SK-N-SH treated with all-trans-retinoic acid at 6 μM for 48 hours (cell line): Measurements from ENCODE around the gene OSBPL3.

Experiments
- ATAC-seq: fragments of 200-7000 bp; cut with Tn5 transposase; 3 replicates; pipeline ENCODE4 v1.9.1; 2020; ENCODE audit warnings: mild to moderate bottlenecking, moderate library complexity
- ARNTL ChIP-seq: fragments of 450-650 bp; formaldehyde crosslinking; IDR thresholded peaks from 2 replicates; pipeline ENCODE4 v1.5.0; 2020; ENCODE audit warnings: low read depth, mild to moderate bottlenecking, moderate library complexity, borderline replicate concordance
- BACH2 ChIP-seq: fragments of 250-450 bp; sonication (Bioruptor Pico); IDR thresholded peaks from 2 replicates; pipeline ENCODE4 v1.9.0; 2021; ENCODE audit warnings: mild to moderate bottlenecking, borderline replicate concordance
- CREB5 ChIP-seq: fragments of 250-450 bp; sonication (Bioruptor Pico); IDR thresholded peaks from 2 replicates; pipeline ENCODE4 v1.5.1; 2020; ENCODE audit warnings: low read depth, mild to moderate bottlenecking, moderate library complexity
- CSDC2 ChIP-seq: fragments of 250-450 bp; sonication (Bioruptor Pico); IDR thresholded peaks from 2 replicates; pipeline ENCODE4 v1.5.0; 2020; ENCODE audit warnings: mild to moderate bottlenecking, moderate library complexity
- CSRNP3 ChIP-seq: fragments of 250-450 bp; sonication (Bioruptor Pico); IDR thresholded peaks from 2 replicates; pipeline ENCODE4 v1.5.1; 2021; ENCODE audit warnings: mild to moderate bottlenecking, moderate library complexity
- ESRRG ChIP-seq: fragments of 250-450 bp; sonication (Bioruptor Pico); IDR thresholded peaks from 2 replicates; pipeline ENCODE4 v1.6.1; 2021; ENCODE audit warnings: mild to moderate bottlenecking
- GLIS3 ChIP-seq: fragments of 250-450 bp; sonication (Bioruptor Pico); IDR thresholded peaks from 2 replicates; pipeline ENCODE4 v1.5.0; 2020; ENCODE audit warnings: mild to moderate bottlenecking, moderate library complexity
- ISL1 ChIP-seq: fragments of 250-450 bp; sonication (Bioruptor Pico); IDR thresholded peaks from 2 replicates; pipeline ENCODE4 v2.1.2; 2022; ENCODE audit warnings: mild to moderate bottlenecking, moderate library complexity
- OSR1 ChIP-seq: fragments of 250-450 bp; sonication (Bioruptor Pico); IDR thresholded peaks from 2 replicates; pipeline ENCODE4 v1.8.0; 2022; ENCODE audit warnings: moderate library complexity, mild to moderate bottlenecking, inconsistent platforms
- PATZ1 ChIP-seq: fragments of 250-450 bp; sonication (Bioruptor Pico); IDR thresholded peaks from 2 replicates; pipeline ENCODE4 v1.8.0; 2020; ENCODE audit warnings: mild to moderate bottlenecking, moderate library complexity, borderline replicate concordance
- POU6F1 ChIP-seq: fragments of 250-450 bp; sonication (Bioruptor Pico); IDR thresholded peaks from 2 replicates; pipeline ENCODE4 v1.8.0; 2021; ENCODE audit warnings: low read depth, mild to moderate bottlenecking, moderate library complexity, borderline replicate concordance
- PPARA ChIP-seq: fragments of 250-450 bp; sonication (Bioruptor Pico); IDR thresholded peaks from 2 replicates; pipeline ENCODE4 v1.5.0; 2020; ENCODE audit warnings: mild to moderate bottlenecking, borderline replicate concordance
- RARB ChIP-seq: fragments of 250-450 bp; sonication (Bioruptor Pico); IDR thresholded peaks from 2 replicates; pipeline ENCODE4 v1.8.0; 2021; ENCODE audit warnings: mild to moderate bottlenecking, moderate library complexity
- TCF4 ChIP-seq: fragments of 250-450 bp; sonication (Bioruptor Pico); IDR thresholded peaks from 2 replicates; pipeline ENCODE4 v1.8.0; 2021; ENCODE audit warnings: mild to moderate bottlenecking, moderate library complexity, borderline replicate concordance
- TOX ChIP-seq: fragments of 250-450 bp; sonication (Bioruptor Pico); IDR thresholded peaks from 2 replicates; pipeline ENCODE4 v1.8.0; 2021; ENCODE audit warnings: mild to moderate bottlenecking, moderate library complexity, borderline replicate concordance
- ZC3H10 ChIP-seq: fragments of 250-450 bp; sonication (Bioruptor Pico); IDR thresholded peaks from 2 replicates; pipeline ENCODE4 v1.5.1; 2021; ENCODE audit warnings: mild to moderate bottlenecking, moderate library complexity
- ZFP3 ChIP-seq: fragments of 250-450 bp; sonication (Bioruptor Pico); IDR thresholded peaks from 2 replicates; pipeline ENCODE4 v1.5.0; 2020; ENCODE audit warnings: mild to moderate bottlenecking, moderate library complexity
- ZFP30 ChIP-seq: fragments of 450-650 bp; formaldehyde crosslinking; IDR thresholded peaks from 2 replicates; pipeline ENCODE4 v1.5.0; 2022; ENCODE audit warnings: mild to moderate bottlenecking, moderate library complexity
- ZNF70 ChIP-seq: fragments of 450-650 bp; formaldehyde crosslinking; IDR thresholded peaks from 2 replicates; pipeline ENCODE4 v1.5.0; 2020; ENCODE audit warnings: mild to moderate bottlenecking, moderate library complexity
- ZNF8 ChIP-seq: fragments of 450-650 bp; formaldehyde crosslinking; IDR thresholded peaks from 2 replicates; pipeline ENCODE4 v1.5.0; 2020; ENCODE audit warnings: mild to moderate bottlenecking, moderate library complexity
- TF ChIP-seq, protein P1 (sequence below): fragments of 250-450 bp; sonication (Bioruptor Pico); IDR thresholded peaks from 2 replicates; pipeline ENCODE4 v1.5.0; 2020; ENCODE audit warnings: mild to moderate bottlenecking, moderate library complexity

OSBPL3 gene

GRCh38 chr7:24781106-24781505, 198.9 kb downstream of the OSBPL3 start:
- ATAC-seq, result no peak
- TF ChIP-seq, protein P1, sequence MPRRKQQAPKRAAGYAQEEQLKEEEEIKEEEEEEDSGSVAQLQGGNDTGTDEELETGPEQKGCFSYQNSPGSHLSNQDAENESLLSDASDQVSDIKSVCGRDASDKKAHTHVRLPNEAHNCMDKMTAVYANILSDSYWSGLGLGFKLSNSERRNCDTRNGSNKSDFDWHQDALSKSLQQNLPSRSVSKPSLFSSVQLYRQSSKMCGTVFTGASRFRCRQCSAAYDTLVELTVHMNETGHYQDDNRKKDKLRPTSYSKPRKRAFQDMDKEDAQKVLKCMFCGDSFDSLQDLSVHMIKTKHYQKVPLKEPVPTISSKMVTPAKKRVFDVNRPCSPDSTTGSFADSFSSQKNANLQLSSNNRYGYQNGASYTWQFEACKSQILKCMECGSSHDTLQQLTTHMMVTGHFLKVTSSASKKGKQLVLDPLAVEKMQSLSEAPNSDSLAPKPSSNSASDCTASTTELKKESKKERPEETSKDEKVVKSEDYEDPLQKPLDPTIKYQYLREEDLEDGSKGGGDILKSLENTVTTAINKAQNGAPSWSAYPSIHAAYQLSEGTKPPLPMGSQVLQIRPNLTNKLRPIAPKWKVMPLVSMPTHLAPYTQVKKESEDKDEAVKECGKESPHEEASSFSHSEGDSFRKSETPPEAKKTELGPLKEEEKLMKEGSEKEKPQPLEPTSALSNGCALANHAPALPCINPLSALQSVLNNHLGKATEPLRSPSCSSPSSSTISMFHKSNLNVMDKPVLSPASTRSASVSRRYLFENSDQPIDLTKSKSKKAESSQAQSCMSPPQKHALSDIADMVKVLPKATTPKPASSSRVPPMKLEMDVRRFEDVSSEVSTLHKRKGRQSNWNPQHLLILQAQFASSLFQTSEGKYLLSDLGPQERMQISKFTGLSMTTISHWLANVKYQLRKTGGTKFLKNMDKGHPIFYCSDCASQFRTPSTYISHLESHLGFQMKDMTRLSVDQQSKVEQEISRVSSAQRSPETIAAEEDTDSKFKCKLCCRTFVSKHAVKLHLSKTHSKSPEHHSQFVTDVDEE (CRISPR knock-in tag), result no peak
- TF ChIP-seq ISL1 (CRISPR knock-in tag), result no peak

DNA sequence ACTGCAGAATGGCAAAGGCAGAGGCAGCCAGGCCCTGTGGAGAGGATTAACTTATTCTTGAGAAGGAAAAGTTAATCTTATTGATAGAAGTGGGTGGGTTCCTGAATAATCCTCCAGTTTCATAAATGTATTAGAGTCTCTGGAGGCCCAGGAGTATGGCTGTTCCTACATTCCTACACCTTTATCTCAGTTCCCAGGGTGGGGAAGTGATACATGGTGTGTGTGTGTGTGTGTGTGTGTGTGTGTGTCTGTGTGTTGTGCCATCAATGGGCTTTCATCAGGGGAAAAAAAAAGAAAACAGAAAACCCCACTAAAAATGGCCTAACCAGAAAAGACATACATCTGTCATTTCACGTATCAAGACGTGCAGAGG, 200.7 kb downstream of the OSBPL3 start:
- TF ChIP-seq ISL1 (CRISPR knock-in tag) (no peak), ZFP30 (CRISPR knock-in tag) (no peak), POU6F1 (no peak), RARB (CRISPR knock-in tag) (no peak), ESRRG (no peak), GLIS3 (no peak), CREB5 (CRISPR knock-in tag) (no peak), ZC3H10 (CRISPR knock-in tag) (no peak), PATZ1 (CRISPR knock-in tag) (no peak), ARNTL (no peak), CSDC2 (CRISPR knock-in tag) (no peak), ZNF70 (CRISPR knock-in tag) (no peak), TOX (CRISPR knock-in tag) (no peak), TCF4 (CRISPR knock-in tag) (no peak), ZFP3 (CRISPR knock-in tag) (no peak), PPARA (no peak), CSRNP3 (no peak)

GRCh38 chr7:24778543-24779282, 201.3 kb downstream of the OSBPL3 start:
- no peak; the same call in 2 of the 3 replicates for ATAC-seq
- no peak for TF ChIP-seq ISL1 (CRISPR knock-in tag)
- no peak for TF ChIP-seq RARB (CRISPR knock-in tag)
- no peak for TF ChIP-seq ZNF8 (CRISPR knock-in tag)
- TF ChIP-seq OSR1 (CRISPR knock-in tag), result no peak
- TF ChIP-seq BACH2 (CRISPR knock-in tag), result no peak
- no peak for TF ChIP-seq CSDC2 (CRISPR knock-in tag)
- TF ChIP-seq PATZ1 (CRISPR knock-in tag), result no peak
- TF ChIP-seq ESRRG, result no peak
- TF ChIP-seq ARNTL, result no peak

More for the DNA sequence above, 200.7 kb downstream of the OSBPL3 start:
- ATAC-seq, result no peak
